Measurements from ENCODE around the gene GRSF1.

Gene GRSF1

DNA sequence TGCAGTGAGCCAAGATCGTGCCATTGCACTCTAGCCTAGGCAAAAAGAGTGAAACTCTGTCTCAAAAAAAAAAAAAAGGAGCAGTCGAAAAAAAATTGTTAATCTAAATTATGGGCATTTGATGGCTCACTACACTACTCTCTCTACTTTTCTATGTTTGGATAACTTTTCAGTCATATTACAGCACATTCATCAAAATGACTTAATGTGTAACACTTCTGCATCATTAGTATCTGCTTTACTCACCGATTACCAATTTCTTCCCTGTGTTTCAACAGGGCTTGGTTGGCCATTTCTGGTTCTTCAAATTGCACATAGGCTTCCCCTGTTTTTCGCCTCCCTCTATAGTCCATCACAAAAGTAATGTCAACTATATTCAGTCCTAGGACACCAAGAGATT, 8.4 kb downstream of the GRSF1 start:
- DNase-seq (ENCODE audit: low read depth), result no peak
- Histone ChIP-seq H3K9me3 (ENCODE audit: control insufficient read depth, low read length) (no peaks in the 10 kb centered on the region), H3K4me3 (ENCODE audit: low read length) (no peak overlapping the region), H3K9ac (ENCODE audit: low read length) (no peak overlapping the region), H3K4me1 (ENCODE audit: control insufficient read depth, insufficient read depth, low read length) (peaks cover 5% of the 10 kb centered on the region), H3K36me3 (ENCODE audit: control insufficient read depth, insufficient read depth, low read length, severe bottlenecking) (peaks cover 85% of the 10 kb centered on the region), H3K27me3 (replicated peaks; ENCODE audit: control insufficient read depth, insufficient read depth, low read length) (no peaks in the 10 kb centered on the region)

DNA sequence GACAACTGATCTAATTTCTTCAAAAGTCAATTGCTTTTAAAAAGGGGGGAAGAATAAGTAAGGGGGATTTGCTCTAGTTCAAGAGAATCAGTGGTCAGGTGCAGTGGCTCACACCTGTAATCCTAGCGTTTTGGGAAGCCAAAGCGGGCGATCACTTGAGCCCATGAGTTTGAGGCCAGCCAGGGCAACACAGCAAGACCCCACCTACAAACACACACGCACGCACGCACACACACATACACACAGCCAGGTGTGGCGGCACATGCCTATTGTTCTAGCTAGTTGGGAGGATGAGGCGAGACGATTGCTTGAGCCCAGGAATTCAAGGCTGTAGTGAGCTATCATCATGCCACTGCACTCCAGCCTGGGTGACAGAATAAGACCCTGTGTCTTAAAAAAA, 9.6 kb downstream of the GRSF1 start:
- H3K9me3 ChIP-seq (ENCODE audit: control insufficient read depth, low read length), result no peaks in the 10 kb centered on the region
- no peak for DNase-seq (ENCODE audit: low read depth)
- H3K4me1 ChIP-seq (ENCODE audit: control insufficient read depth, insufficient read depth, low read length), result no peaks in the 10 kb centered on the region
- H3K9ac ChIP-seq (ENCODE audit: low read length), result no peak overlapping the region
- no peak overlapping the region for H3K4me3 ChIP-seq (ENCODE audit: low read length)
- peaks cover 90% of the 10 kb centered on the region for H3K36me3 ChIP-seq (ENCODE audit: control insufficient read depth, insufficient read depth, low read length, severe bottlenecking)
- H3K27me3 ChIP-seq (replicated peaks; ENCODE audit: control insufficient read depth, insufficient read depth, low read length), result no peaks in the 10 kb centered on the region

GRCh38 chr4:70829492-70829891, 10.2 kb downstream of the GRSF1 start:
- DNase-seq (ENCODE audit: low read depth), result no peak
- Histone ChIP-seq H3K36me3 (ENCODE audit: control insufficient read depth, insufficient read depth, low read length, severe bottlenecking) (peaks cover 92% of the 10 kb centered on the region), H3K9ac (ENCODE audit: low read length) (no peak overlapping the region), H3K4me1 (ENCODE audit: control insufficient read depth, insufficient read depth, low read length) (no peaks in the 10 kb centered on the region), H3K9me3 (ENCODE audit: control insufficient read depth, low read length) (no peaks in the 10 kb centered on the region), H3K27me3 (replicated peaks; ENCODE audit: control insufficient read depth, insufficient read depth, low read length) (no peaks in the 10 kb centered on the region), H3K4me3 (ENCODE audit: low read length) (no peak overlapping the region)

DNA sequence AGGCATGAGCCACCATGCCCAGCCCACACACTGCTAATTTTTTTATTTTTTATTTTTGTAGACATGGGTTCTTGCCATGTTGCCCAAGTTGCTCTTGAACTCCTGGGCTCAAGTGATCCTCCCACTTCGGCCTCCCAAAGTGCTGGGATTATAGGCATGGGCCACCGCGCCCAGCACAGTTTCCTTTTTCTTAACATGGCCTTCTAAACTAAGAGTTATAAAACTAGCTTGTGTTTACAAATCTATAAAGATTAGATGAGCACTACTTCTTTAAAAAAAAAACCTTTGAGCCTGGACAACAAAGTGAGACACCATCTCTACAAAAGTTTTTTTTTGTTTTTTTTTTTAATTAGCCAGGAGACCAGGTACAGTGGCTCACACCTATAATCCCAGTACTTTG, 10.7 kb downstream of the GRSF1 start:
- no peak overlapping the region for H3K4me3 ChIP-seq (ENCODE audit: low read length)
- no peak overlapping the region for H3K9ac ChIP-seq (ENCODE audit: low read length)
- peaks cover 93% of the 10 kb centered on the region for H3K36me3 ChIP-seq (ENCODE audit: control insufficient read depth, insufficient read depth, low read length, severe bottlenecking)
- no peaks in the 10 kb centered on the region for H3K27me3 ChIP-seq (replicated peaks; ENCODE audit: control insufficient read depth, insufficient read depth, low read length)
- no peak for DNase-seq (ENCODE audit: low read depth)
- no peaks in the 10 kb centered on the region for H3K4me1 ChIP-seq (ENCODE audit: control insufficient read depth, insufficient read depth, low read length)
- no peaks in the 10 kb centered on the region for H3K9me3 ChIP-seq (ENCODE audit: control insufficient read depth, low read length)

DNA sequence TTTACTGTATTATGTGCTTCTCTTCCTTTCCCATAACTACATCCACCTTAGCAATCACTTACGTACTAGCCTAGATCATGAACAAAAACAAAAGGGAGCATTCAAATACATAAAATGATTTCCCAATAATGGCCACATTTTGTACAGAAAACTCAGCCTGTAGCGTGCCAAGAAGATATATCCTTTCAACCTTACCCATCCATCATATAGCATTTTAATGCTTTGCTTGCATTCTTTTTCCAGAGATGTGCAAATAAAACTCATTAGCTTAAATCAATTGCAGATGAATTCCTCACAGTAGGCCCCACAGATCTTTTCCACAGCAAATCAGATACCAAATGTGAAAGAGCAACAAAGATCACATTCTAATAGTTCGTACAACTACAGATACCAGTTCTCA, 20.8 kb downstream of the GRSF1 start:
- H3K9ac ChIP-seq (ENCODE audit: low read length), result no peak overlapping the region
- no peak for DNase-seq (ENCODE audit: low read depth)
- no peaks in the 10 kb centered on the region for H3K9me3 ChIP-seq (ENCODE audit: control insufficient read depth, low read length)
- peaks cover 58% of the 10 kb centered on the region for H3K36me3 ChIP-seq (ENCODE audit: control insufficient read depth, insufficient read depth, low read length, severe bottlenecking)
- H3K4me3 ChIP-seq (ENCODE audit: low read length), result no peak overlapping the region
- no peaks in the 10 kb centered on the region for H3K4me1 ChIP-seq (ENCODE audit: control insufficient read depth, insufficient read depth, low read length)
- H3K27me3 ChIP-seq (replicated peaks; ENCODE audit: control insufficient read depth, insufficient read depth, low read length), result no peaks in the 10 kb centered on the region

DNA sequence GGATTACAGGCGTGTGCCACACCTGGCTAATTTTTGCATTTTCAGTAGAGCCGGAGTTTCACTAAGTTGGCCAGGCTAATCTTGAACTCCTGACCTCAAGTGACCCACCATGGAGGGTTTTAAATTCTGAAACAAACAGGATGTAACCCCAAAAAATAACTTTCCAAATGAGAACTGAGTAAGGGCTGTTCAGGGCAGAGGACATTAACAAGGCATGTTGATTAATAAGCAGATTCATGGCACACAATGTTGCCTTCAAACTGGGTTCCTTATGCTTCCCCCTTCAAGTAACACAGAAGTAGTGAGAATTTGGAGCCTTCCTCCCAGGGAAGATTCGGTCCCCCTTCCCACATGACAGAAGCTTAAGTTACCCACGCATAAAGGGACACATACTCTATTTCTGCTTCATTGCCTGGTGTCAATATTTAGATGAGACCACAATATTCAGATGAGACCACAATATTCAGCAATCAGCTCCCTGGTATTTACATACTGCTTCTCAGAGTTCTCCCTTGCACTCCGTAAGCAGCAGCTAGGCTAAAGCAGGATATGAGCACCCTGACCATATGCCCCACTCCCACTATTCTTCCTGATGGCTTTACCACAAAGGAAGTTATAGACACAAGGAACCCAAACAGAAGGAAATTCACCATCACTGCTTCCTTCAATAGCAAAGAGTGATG, 21.4 kb downstream of the GRSF1 start:
- no peak overlapping the region for H3K9ac ChIP-seq (ENCODE audit: low read length)
- H3K36me3 ChIP-seq (ENCODE audit: control insufficient read depth, insufficient read depth, low read length, severe bottlenecking), result peaks cover 52% of the 10 kb centered on the region
- no peaks in the 10 kb centered on the region for H3K27me3 ChIP-seq (replicated peaks; ENCODE audit: control insufficient read depth, insufficient read depth, low read length)
- no peak for DNase-seq (ENCODE audit: low read depth)
- no peaks in the 10 kb centered on the region for H3K4me1 ChIP-seq (ENCODE audit: control insufficient read depth, insufficient read depth, low read length)
- H3K4me3 ChIP-seq (ENCODE audit: low read length), result no peak overlapping the region
- H3K9me3 ChIP-seq (ENCODE audit: control insufficient read depth, low read length), result no peaks in the 10 kb centered on the region

GRCh38 chr4:70816894-70817293, 22.8 kb downstream of the GRSF1 start:
- Histone ChIP-seq H3K27me3 (replicated peaks; ENCODE audit: control insufficient read depth, insufficient read depth, low read length) (no peaks in the 10 kb centered on the region), H3K36me3 (ENCODE audit: control insufficient read depth, insufficient read depth, low read length, severe bottlenecking) (peaks cover 39% of the 10 kb centered on the region)

DNA sequence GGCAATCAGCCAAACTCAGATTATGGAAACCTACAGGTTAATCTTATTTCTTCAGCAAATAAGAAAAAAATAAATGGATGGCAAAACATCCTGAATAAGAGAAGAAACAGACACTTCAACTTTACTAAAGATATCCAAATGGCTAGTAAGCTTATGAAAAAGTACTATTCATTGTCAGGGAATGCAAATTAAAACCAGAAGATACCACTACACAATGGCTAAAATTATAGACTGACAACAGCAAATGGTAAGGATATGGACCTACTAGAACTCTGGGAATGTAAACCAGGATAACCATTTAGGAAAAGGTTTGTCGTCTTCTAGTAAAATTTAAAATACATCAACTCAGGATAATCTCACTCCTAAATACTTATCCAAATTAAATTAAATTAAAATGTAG, 24.3 kb downstream of the GRSF1 start:
- Histone ChIP-seq H3K4me1 (ENCODE audit: control insufficient read depth, insufficient read depth, low read length) (no peaks in the 10 kb centered on the region), H3K9ac (ENCODE audit: low read length) (no peak overlapping the region), H3K27me3 (replicated peaks; ENCODE audit: control insufficient read depth, insufficient read depth, low read length) (no peaks in the 10 kb centered on the region), H3K4me3 (ENCODE audit: low read length) (no peak overlapping the region), H3K36me3 (ENCODE audit: control insufficient read depth, insufficient read depth, low read length, severe bottlenecking) (peaks cover 29% of the 10 kb centered on the region), H3K9me3 (ENCODE audit: control insufficient read depth, low read length) (no peaks in the 10 kb centered on the region)
- DNase-seq (ENCODE audit: low read depth), result peak; percentile 7

More at GRCh38 chr4:70816894-70817293, 22.8 kb downstream of the GRSF1 start:
- H3K9ac ChIP-seq (ENCODE audit: low read length), result no peak overlapping the region
- no peaks in the 10 kb centered on the region for H3K4me1 ChIP-seq (ENCODE audit: control insufficient read depth, insufficient read depth, low read length)
- no peaks in the 10 kb centered on the region for H3K9me3 ChIP-seq (ENCODE audit: control insufficient read depth, low read length)
- DNase-seq (ENCODE audit: low read depth), result no peak
- H3K4me3 ChIP-seq (ENCODE audit: low read length), result no peak overlapping the region

DNA sequence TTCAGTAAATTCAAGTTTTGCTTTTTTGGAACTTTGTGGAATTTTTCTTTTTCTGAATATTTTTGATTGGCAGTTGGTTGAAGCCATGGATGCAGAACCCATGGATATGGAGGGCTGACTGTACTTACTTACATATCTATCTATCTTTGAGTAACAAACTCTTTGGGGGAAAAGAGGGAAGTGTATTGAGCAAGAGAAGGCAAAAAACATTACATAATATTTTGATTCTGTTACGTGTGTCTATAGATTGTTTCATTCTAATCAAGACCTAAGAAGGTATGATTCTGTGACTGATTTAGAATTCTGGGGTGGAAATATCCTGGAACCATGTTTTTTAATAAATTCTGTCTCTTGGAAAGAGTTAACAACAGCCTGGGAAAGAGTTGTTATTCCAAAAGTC, 31.5 kb downstream of the GRSF1 start:
- Histone ChIP-seq H3K4me3 (ENCODE audit: low read length) (no peak overlapping the region), H3K9ac (ENCODE audit: low read length) (no peak overlapping the region), H3K4me1 (ENCODE audit: control insufficient read depth, insufficient read depth, low read length) (no peaks in the 10 kb centered on the region), H3K9me3 (ENCODE audit: control insufficient read depth, low read length) (no peaks in the 10 kb centered on the region), H3K36me3 (ENCODE audit: control insufficient read depth, insufficient read depth, low read length, severe bottlenecking) (peaks cover 35% of the 10 kb centered on the region), H3K27me3 (replicated peaks; ENCODE audit: control insufficient read depth, insufficient read depth, low read length) (no peaks in the 10 kb centered on the region)
- no peak for DNase-seq (ENCODE audit: low read depth)

GRCh38 chr4:70802928-70803580, 36.6 kb downstream of the GRSF1 start:
- no peaks in the 10 kb centered on the region for H3K4me1 ChIP-seq (ENCODE audit: control insufficient read depth, insufficient read depth, low read length)
- DNase-seq (ENCODE audit: low read depth), result no peak
- no peaks in the 10 kb centered on the region for H3K9me3 ChIP-seq (ENCODE audit: control insufficient read depth, low read length)
- no peak overlapping the region for H3K9ac ChIP-seq (ENCODE audit: low read length)
- no peaks in the 10 kb centered on the region for H3K27me3 ChIP-seq (replicated peaks; ENCODE audit: control insufficient read depth, insufficient read depth, low read length)
- no peak overlapping the region for H3K4me3 ChIP-seq (ENCODE audit: low read length)
- H3K36me3 ChIP-seq (ENCODE audit: control insufficient read depth, insufficient read depth, low read length, severe bottlenecking), result peaks cover 77% of the 10 kb centered on the region

DNA sequence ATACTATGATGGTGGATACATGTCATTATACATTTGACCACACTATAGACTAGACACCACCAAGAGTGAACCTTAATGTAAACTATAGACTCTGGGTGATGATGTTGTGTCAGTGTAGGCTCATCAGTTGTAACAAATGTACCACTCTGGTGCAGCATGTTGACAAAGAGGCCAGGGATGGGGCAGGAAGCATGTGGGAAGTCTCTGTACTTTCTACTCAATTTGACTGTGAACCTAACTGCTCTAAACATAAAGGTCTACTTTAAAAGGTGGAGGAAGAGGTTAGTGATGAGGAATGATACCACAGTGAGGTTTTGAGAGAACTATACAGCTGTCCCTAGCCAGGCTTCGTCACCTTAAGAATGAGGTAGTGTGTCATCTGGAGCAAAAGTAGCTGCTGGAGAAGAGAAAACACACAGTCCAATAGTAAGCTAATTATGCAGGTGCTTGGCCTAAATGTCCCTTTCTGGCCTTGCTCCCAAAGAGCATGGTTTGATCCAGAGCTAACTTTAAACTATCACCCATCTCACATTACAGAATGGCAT, 38.4 kb downstream of the GRSF1 start:
- DNase-seq (ENCODE audit: low read depth), result no peak
- Histone ChIP-seq H3K36me3 (ENCODE audit: control insufficient read depth, insufficient read depth, low read length, severe bottlenecking) (peaks cover 77% of the 10 kb centered on the region), H3K9me3 (ENCODE audit: control insufficient read depth, low read length) (no peaks in the 10 kb centered on the region), H3K9ac (ENCODE audit: low read length) (no peak overlapping the region), H3K4me1 (ENCODE audit: control insufficient read depth, insufficient read depth, low read length) (no peaks in the 10 kb centered on the region), H3K4me3 (ENCODE audit: low read length) (no peak overlapping the region), H3K27me3 (replicated peaks; ENCODE audit: control insufficient read depth, insufficient read depth, low read length) (no peaks in the 10 kb centered on the region)
